Measurements from ENCODE around the gene THAP3.

Gene THAP3

DNA sequence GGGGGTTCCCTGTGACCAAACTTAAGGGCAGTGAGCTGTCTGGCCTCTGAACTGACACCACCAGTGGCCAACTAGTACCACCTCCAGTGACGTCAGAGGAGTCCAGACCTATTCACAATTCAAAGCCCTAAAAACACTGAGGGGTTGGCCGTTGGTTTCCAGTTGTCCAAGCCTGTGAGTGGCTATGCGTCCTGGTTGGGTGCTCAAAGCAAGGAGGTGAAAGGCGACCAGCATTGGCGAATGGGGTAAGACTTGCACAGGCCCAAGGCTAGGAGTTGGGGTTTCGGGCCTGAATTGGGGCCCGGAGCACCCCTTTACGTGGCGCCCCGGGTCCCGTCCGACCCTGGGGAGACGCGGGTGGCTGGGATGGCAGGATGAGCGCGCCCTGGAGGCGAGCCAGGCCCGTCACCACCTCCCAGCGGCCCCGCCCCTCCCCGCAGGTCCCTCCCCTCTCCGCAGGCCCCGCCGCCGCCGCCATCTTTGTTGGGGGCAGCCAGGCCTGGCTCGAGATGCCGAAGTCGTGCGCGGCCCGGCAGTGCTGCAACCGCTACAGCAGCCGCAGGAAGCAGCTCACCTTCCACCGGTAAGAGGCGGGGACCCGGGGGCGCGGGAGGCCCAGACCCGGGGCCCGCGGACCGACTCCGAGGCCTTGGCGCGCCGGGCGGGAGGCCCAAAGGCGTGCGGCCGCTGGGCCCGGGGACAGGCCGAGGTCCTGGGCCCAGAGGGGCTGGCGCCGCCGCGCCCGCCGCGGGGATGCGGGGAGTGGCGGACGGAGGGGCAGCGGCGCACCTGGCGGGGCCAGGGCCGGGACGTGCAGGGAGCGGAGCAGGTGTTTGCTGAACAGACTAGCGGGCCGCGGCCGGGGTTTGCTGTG is at the start of gene THAP3:
Gene THAP3 (plus strand): TSS at position 159 of the 874 bp plus-strand sequence. CDS start 351 bp downstream, at position 510.
- Histone ChIP-seq H3K27me3 (ENCODE audit: insufficient read depth, low read length, poor library complexity, severe bottlenecking) (no peaks in the 10 kb centered on the region), H3F3A (ENCODE audit: low read depth) (peaks cover 3% of the 10 kb centered on the region; the same call in 1 of the 2 replicates), H3K9ac (ENCODE audit: low read depth, low read length, poor library complexity, severe bottlenecking) (peak within 1 kb of the TSS; percentile 88), H3K4me1 (ENCODE audit: insufficient read depth, low read length, poor library complexity, severe bottlenecking) (peaks cover 22% of the 10 kb centered on the region), H2AFZ (ENCODE audit: low read length) (peak within 1 kb of the TSS; percentile 37; the same call in 1 of the 2 replicates), H3K4me2 (ENCODE audit: low read depth, low read length, poor library complexity, severe bottlenecking) (peak within 1 kb of the TSS; percentile 96), H3K36me3 (ENCODE audit: insufficient read depth, low read length) (peaks cover 44% of the 10 kb centered on the region; the same call in 1 of the 2 replicates), H4K20me1 (ENCODE audit: insufficient read depth, low read length, poor library complexity, severe bottlenecking) (peaks cover 15% of the 10 kb centered on the region), H3K4me3 (ENCODE audit: low read length, poor library complexity, severe bottlenecking) (peak within 1 kb of the TSS; percentile 89), H3K79me2 (ENCODE audit: insufficient read depth, low read length) (peaks cover 63% of the 10 kb centered on the region), H3K9me2 (replicated peaks; ENCODE audit: low read depth, low read length) (no peaks in the 10 kb centered on the region), H3K9me3 (ENCODE audit: insufficient read depth, low read depth, low read length) (no peaks in the 10 kb centered on the region)
- TF ChIP-seq, protein P1, sequence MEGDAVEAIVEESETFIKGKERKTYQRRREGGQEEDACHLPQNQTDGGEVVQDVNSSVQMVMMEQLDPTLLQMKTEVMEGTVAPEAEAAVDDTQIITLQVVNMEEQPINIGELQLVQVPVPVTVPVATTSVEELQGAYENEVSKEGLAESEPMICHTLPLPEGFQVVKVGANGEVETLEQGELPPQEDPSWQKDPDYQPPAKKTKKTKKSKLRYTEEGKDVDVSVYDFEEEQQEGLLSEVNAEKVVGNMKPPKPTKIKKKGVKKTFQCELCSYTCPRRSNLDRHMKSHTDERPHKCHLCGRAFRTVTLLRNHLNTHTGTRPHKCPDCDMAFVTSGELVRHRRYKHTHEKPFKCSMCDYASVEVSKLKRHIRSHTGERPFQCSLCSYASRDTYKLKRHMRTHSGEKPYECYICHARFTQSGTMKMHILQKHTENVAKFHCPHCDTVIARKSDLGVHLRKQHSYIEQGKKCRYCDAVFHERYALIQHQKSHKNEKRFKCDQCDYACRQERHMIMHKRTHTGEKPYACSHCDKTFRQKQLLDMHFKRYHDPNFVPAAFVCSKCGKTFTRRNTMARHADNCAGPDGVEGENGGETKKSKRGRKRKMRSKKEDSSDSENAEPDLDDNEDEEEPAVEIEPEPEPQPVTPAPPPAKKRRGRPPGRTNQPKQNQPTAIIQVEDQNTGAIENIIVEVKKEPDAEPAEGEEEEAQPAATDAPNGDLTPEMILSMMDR (conservative IDR thresholded peaks at IDR 0.05; ENCODE audit: low read length) = peak; percentile 26; the same call in 1 of the 2 replicates
- no peak for TF ChIP-seq EZH2phosphoT487 (IDR thresholded peaks at IDR 0.05; ENCODE audit: borderline replicate concordance)

DNA sequence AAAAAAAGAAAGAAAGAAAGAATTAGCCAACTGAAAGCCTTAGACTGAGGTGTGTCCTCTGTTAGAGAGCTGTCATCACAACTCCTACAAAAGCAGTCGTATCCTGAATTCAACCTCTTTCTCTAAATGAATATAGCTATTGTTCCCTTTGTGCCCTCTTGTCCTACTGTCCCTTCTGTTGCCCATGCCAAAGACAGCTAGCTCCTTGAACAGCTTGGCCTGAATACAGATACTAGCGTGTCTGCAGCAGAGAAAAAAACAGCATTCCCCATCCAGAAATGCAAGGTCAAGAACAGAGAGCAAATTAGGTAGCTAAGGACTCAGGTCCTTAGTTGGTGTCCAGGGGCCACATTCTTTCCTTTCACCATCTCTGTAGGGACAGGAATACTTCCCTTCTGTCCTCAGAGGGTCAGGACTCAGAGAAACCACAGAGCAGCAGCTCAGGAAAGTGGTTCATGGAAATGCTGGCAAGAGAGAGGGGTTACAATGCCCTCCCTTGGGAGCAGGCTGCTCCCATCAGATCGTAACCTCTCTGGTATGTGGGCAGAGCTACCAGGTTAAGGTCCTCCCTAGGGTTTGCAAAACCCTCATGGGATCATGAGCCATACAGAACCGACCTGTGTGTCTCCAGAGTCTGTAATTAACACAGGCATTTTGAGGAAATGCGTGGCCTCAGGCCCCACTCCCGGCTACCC is 46.7 kb upstream of the THAP3 start:
- H4K20me1 ChIP-seq (ENCODE audit: insufficient read depth, low read length, poor library complexity, severe bottlenecking) = peaks cover 17% of the 10 kb centered on the region
- H2AFZ ChIP-seq (ENCODE audit: low read length) = no peak overlapping the region
- no peaks in the 10 kb centered on the region for H3F3A ChIP-seq (ENCODE audit: low read depth)
- H3K27me3 ChIP-seq (ENCODE audit: insufficient read depth, low read length, poor library complexity, severe bottlenecking) = no peaks in the 10 kb centered on the region
- peaks cover 17% of the 10 kb centered on the region for H3K4me1 ChIP-seq (ENCODE audit: insufficient read depth, low read length, poor library complexity, severe bottlenecking)
- H3K9me3 ChIP-seq (ENCODE audit: insufficient read depth, low read depth, low read length) = no peaks in the 10 kb centered on the region
- H3K79me2 ChIP-seq (ENCODE audit: insufficient read depth, low read length) = peaks cover 26% of the 10 kb centered on the region
- H3K4me2 ChIP-seq (ENCODE audit: low read depth, low read length, poor library complexity, severe bottlenecking) = no peak overlapping the region
- no peak overlapping the region for H3K9ac ChIP-seq (ENCODE audit: low read depth, low read length, poor library complexity, severe bottlenecking)
- H3K36me3 ChIP-seq (ENCODE audit: insufficient read depth, low read length) = no peaks in the 10 kb centered on the region
- TF ChIP-seq EZH2phosphoT487 (IDR thresholded peaks at IDR 0.05; ENCODE audit: borderline replicate concordance) = no peak
- no peaks in the 10 kb centered on the region for H3K9me2 ChIP-seq (replicated peaks; ENCODE audit: low read depth, low read length)
- no peak overlapping the region for H3K4me3 ChIP-seq (ENCODE audit: low read length, poor library complexity, severe bottlenecking)

DNA sequence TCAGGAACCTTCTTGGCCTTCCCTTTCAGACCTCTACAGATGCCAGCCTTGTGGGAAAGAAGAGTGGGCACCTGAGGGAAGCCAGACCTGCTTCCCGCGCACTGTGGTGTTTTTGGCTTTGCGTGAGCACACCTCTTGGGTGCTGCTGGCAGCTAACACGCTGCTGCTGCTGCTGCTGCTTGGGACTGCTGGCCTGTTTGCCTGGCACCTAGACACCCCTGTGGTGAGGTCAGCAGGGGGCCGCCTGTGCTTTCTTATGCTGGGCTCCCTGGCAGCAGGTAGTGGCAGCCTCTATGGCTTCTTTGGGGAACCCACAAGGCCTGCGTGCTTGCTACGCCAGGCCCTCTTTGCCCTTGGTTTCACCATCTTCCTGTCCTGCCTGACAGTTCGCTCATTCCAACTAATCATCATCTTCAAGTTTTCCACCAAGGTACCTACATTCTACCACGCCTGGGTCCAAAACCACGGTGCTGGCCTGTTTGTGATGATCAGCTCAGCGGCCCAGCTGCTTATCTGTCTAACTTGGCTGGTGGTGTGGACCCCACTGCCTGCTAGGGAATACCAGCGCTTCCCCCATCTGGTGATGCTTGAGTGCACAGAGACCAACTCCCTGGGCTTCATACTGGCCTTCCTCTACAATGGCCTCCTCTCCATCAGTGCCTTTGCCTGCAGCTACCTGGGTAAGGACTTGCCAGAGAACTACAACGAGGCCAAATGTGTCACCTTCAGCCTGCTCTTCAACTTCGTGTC is 45.9 kb upstream of the THAP3 start:
- peak overlapping the region; percentile 7 for H3K9ac ChIP-seq (ENCODE audit: low read depth, low read length, poor library complexity, severe bottlenecking)
- H3K4me3 ChIP-seq (ENCODE audit: low read length, poor library complexity, severe bottlenecking) = peak overlapping the region; percentile 83
- peaks cover 26% of the 10 kb centered on the region for H3K79me2 ChIP-seq (ENCODE audit: insufficient read depth, low read length)
- peaks cover 17% of the 10 kb centered on the region for H3K4me1 ChIP-seq (ENCODE audit: insufficient read depth, low read length, poor library complexity, severe bottlenecking)
- no peaks in the 10 kb centered on the region for H3K9me2 ChIP-seq (replicated peaks; ENCODE audit: low read depth, low read length)
- H3K4me2 ChIP-seq (ENCODE audit: low read depth, low read length, poor library complexity, severe bottlenecking) = peak overlapping the region; percentile 63
- H3K27me3 ChIP-seq (ENCODE audit: insufficient read depth, low read length, poor library complexity, severe bottlenecking) = no peaks in the 10 kb centered on the region
- peaks cover 17% of the 10 kb centered on the region for H4K20me1 ChIP-seq (ENCODE audit: insufficient read depth, low read length, poor library complexity, severe bottlenecking)
- TF ChIP-seq, protein P1 (conservative IDR thresholded peaks at IDR 0.05; ENCODE audit: low read length) = no peak
- TF ChIP-seq EZH2phosphoT487 (IDR thresholded peaks at IDR 0.05; ENCODE audit: borderline replicate concordance) = no peak
- H2AFZ ChIP-seq (ENCODE audit: low read length) = no peak overlapping the region
- no peaks in the 10 kb centered on the region for H3F3A ChIP-seq (ENCODE audit: low read depth)
- no peaks in the 10 kb centered on the region for H3K9me3 ChIP-seq (ENCODE audit: insufficient read depth, low read depth, low read length)
- H3K36me3 ChIP-seq (ENCODE audit: insufficient read depth, low read length) = no peaks in the 10 kb centered on the region
